Activated T-cell treated with anti-CD3 and anti-CD28 coated beads, Interleukin-2, amount 50 U/mL, for 4 hours (primary cell): ENCODE measurements around the gene LRP1. TPM values are rescaled to one million over a fixed set of nuclear protein-coding genes. Genes with fewer than 3 reads are reported as not detected.
A peak's percentile ranks its signal among the peaks of the same experiment; 100 is the strongest.

Experiments
- ATAC-seq, 2 donors: fragments of 200-7000 bp; cut with Tn5 transposase; one replicate each; pipeline ENCODE4 v1.10.0; 2021
- DNase-seq: peaks from one replicate; pipeline ENCODE4 v3.0.0-alpha.2; 2020
- H3K27me3 Mint-ChIP-seq: one replicate; pipeline ENCODE4 v1.8.0; 2021; ENCODE audit warnings: low read depth, mixed read lengths
- H3K36me3 Mint-ChIP-seq: one replicate; pipeline ENCODE4 v1.8.0; 2022; ENCODE audit warnings: mixed read lengths; ENCODE audit not compliant: insufficient read depth
- H3K4me1 Mint-ChIP-seq: one replicate; pipeline ENCODE4 v1.8.0; 2021; ENCODE audit warnings: low read depth, mixed read lengths
- H3K4me3 Mint-ChIP-seq: one replicate; pipeline ENCODE4 v1.8.0; 2021; ENCODE audit warnings: mild to moderate bottlenecking, moderate library complexity, mixed read lengths
- H3K9me3 Mint-ChIP-seq: one replicate; pipeline ENCODE4 v1.8.0; 2021; ENCODE audit warnings: mixed read lengths
- total RNA-seq, 3 donors: library from RNA; stranded (reverse); gene quantifications; one replicate each; pipeline ENCODE4 v1.2.1, GENCODE V29; 2021

LRP1 gene
- total RNA-seq, 3 donors from 2014 or later, result 0.98 to 1.1 (median 1.0) TPM

GRCh38 chr12:57131896-57132744, 3.8 kb downstream of the LRP1 start:
- ATAC-seq (no peak), DNase-seq (no peak)
- Mint-ChIP-seq H3K4me3 (no peak overlapping the region), H3K36me3 (no peaks in the 10 kb centered on the region), H3K27me3 (peaks cover 4% of the 10 kb centered on the region), H3K9me3 (no peaks in the 10 kb centered on the region), H3K4me1 (peaks cover 8% of the 10 kb centered on the region)

GRCh38 chr12:57133013-57133569, 4.8 kb downstream of the LRP1 start:
- H3K9me3 Mint-ChIP-seq, result no peaks in the 10 kb centered on the region
- H3K36me3 Mint-ChIP-seq, result no peaks in the 10 kb centered on the region
- ATAC-seq (no peak), DNase-seq (no peak)
- no peak overlapping the region for H3K4me3 Mint-ChIP-seq
- H3K27me3 Mint-ChIP-seq, result peaks cover 4% of the 10 kb centered on the region
- H3K4me1 Mint-ChIP-seq, result peaks cover 5% of the 10 kb centered on the region

- Mint-ChIP-seq H3K27me3 (peaks cover 4% of the 10 kb centered on the region), H3K4me3 (no peak overlapping the region), H3K36me3 (no peaks in the 10 kb centered on the region), H3K4me1 (peaks cover 5% of the 10 kb centered on the region), H3K9me3 (no peaks in the 10 kb centered on the region)
- no peak for ATAC-seq
- DNase-seq, result no peak
Measured at GRCh38 chr12:57133916-57134315, 5.6 kb downstream of the LRP1 start.

- Mint-ChIP-seq H3K36me3 (no peaks in the 10 kb centered on the region), H3K9me3 (no peaks in the 10 kb centered on the region), H3K4me1 (peaks cover under 1% of the 10 kb centered on the region), H3K27me3 (peaks cover 4% of the 10 kb centered on the region), H3K4me3 (no peak overlapping the region)
- no peak for ATAC-seq
- no peak for DNase-seq
Measured at GRCh38 chr12:57134949-57135348, 6.7 kb downstream of the LRP1 start.

GRCh38 chr12:57135527-57136326, 7.4 kb downstream of the LRP1 start:
- no peaks in the 10 kb centered on the region for H3K4me1 Mint-ChIP-seq
- no peak for ATAC-seq
- H3K36me3 Mint-ChIP-seq, result no peaks in the 10 kb centered on the region
- no peaks in the 10 kb centered on the region for H3K27me3 Mint-ChIP-seq
- no peak for DNase-seq
- H3K9me3 Mint-ChIP-seq, result no peaks in the 10 kb centered on the region
- no peak overlapping the region for H3K4me3 Mint-ChIP-seq

GRCh38 chr12:57138526-57139272, 10.4 kb downstream of the LRP1 start:
- Mint-ChIP-seq H3K9me3 (no peaks in the 10 kb centered on the region), H3K4me3 (no peak overlapping the region), H3K27me3 (no peaks in the 10 kb centered on the region), H3K4me1 (peaks cover 6% of the 10 kb centered on the region), H3K36me3 (no peaks in the 10 kb centered on the region)
- no peak for DNase-seq
- ATAC-seq, result no peak

GRCh38 chr12:57139796-57140649, 11.7 kb downstream of the LRP1 start:
- ATAC-seq (no peak), DNase-seq (no peak)
- H3K36me3 Mint-ChIP-seq, result no peaks in the 10 kb centered on the region
- H3K27me3 Mint-ChIP-seq, result no peaks in the 10 kb centered on the region
- H3K9me3 Mint-ChIP-seq, result no peaks in the 10 kb centered on the region
- peaks cover 6% of the 10 kb centered on the region for H3K4me1 Mint-ChIP-seq
- H3K4me3 Mint-ChIP-seq, result no peak overlapping the region

GRCh38 chr12:57141249-57141648, 13.0 kb downstream of the LRP1 start:
- no peaks in the 10 kb centered on the region for H3K9me3 Mint-ChIP-seq
- ATAC-seq (no peak), DNase-seq (no peak)
- H3K4me1 Mint-ChIP-seq, result peaks cover 6% of the 10 kb centered on the region
- H3K4me3 Mint-ChIP-seq, result no peak overlapping the region
- H3K36me3 Mint-ChIP-seq, result no peaks in the 10 kb centered on the region
- no peaks in the 10 kb centered on the region for H3K27me3 Mint-ChIP-seq

- ATAC-seq, result no peak
- H3K36me3 Mint-ChIP-seq, result no peaks in the 10 kb centered on the region
Measured at GRCh38 chr12:57142121-57142520, 13.8 kb downstream of the LRP1 start.

GRCh38 chr12:57142727-57143126, 14.4 kb downstream of the LRP1 start:
- Mint-ChIP-seq H3K4me3 (no peak overlapping the region), H3K9me3 (no peaks in the 10 kb centered on the region), H3K36me3 (no peaks in the 10 kb centered on the region), H3K27me3 (no peaks in the 10 kb centered on the region), H3K4me1 (peaks cover 6% of the 10 kb centered on the region)
- DNase-seq (no peak), ATAC-seq (no peak)

More at GRCh38 chr12:57142121-57142520, 13.8 kb downstream of the LRP1 start:
- Mint-ChIP-seq H3K4me3 (no peak overlapping the region), H3K4me1 (peaks cover 6% of the 10 kb centered on the region), H3K27me3 (no peaks in the 10 kb centered on the region), H3K9me3 (no peaks in the 10 kb centered on the region)
- no peak for DNase-seq

GRCh38 chr12:57143454-57143853, 15.2 kb downstream of the LRP1 start:
- Mint-ChIP-seq H3K4me3 (no peak overlapping the region), H3K4me1 (peaks cover 6% of the 10 kb centered on the region), H3K36me3 (no peaks in the 10 kb centered on the region), H3K27me3 (no peaks in the 10 kb centered on the region), H3K9me3 (no peaks in the 10 kb centered on the region)
- ATAC-seq (peak in 1 of 2 donors; percentile 14), DNase-seq (no peak)

- Mint-ChIP-seq H3K9me3 (no peaks in the 10 kb centered on the region), H3K36me3 (no peaks in the 10 kb centered on the region), H3K27me3 (no peaks in the 10 kb centered on the region), H3K4me3 (no peak overlapping the region), H3K4me1 (peaks cover 6% of the 10 kb centered on the region)
- no peak for ATAC-seq
- no peak for DNase-seq
Measured at GRCh38 chr12:57145460-57146059, 17.3 kb downstream of the LRP1 start.

GRCh38 chr12:57146092-57146491, 17.8 kb downstream of the LRP1 start:
- Mint-ChIP-seq H3K4me1 (peaks cover 6% of the 10 kb centered on the region), H3K9me3 (no peaks in the 10 kb centered on the region), H3K36me3 (no peaks in the 10 kb centered on the region), H3K4me3 (no peak overlapping the region), H3K27me3 (no peaks in the 10 kb centered on the region)
- no peak for DNase-seq
- no peak for ATAC-seq
